ENCODE results near the gene UBR2. TPM values are rescaled to one million over a fixed set of nuclear protein-coding genes. Genes with fewer than 3 reads are reported as not detected.
"Not testable (repeated sequence)": the region's sequence is repeated elsewhere in the genome, so short reads cannot be mapped to it uniquely, and the experiment has no call there.

UBR2 gene
- total and polyA plus RNA-seq, 2 donors, result 13.0 to 48.1 TPM

- DNase-seq (ENCODE audit: extremely low spot score), result no peak
- Histone ChIP-seq H3K4me1 (ENCODE audit: insufficient read depth) (no peaks in the 10 kb centered on the region), H3K4me3 (ENCODE audit: low read depth, low read length) (no peak within 1 kb of the TSS), H3K36me3 (ENCODE audit: insufficient read depth) (no peaks in the 10 kb centered on the region), H3K27ac (ENCODE audit: low read depth) (no peak within 1 kb of the TSS)
- 94% methylated on average over 6 of the region's 6 CpGs for WGBS
Measured at GRCh38 chr6:42722497-42722896, 158.7 kb downstream of the UBR2 start, which contains the start of gene PRPH2. Gene PRPH2 (minus strand): TSS chr6:42722597. CDS start chr6:42722334, 263 bp downstream.

- Histone ChIP-seq H3K4me3 (ENCODE audit: low read depth, low read length) (no peak overlapping the region), H3K36me3 (ENCODE audit: insufficient read depth) (no peaks in the 10 kb centered on the region), H3K4me1 (ENCODE audit: insufficient read depth) (no peaks in the 10 kb centered on the region), H3K27ac (ENCODE audit: low read depth) (no peak overlapping the region)
- no peak for DNase-seq (ENCODE audit: extremely low spot score)
Measured at GRCh38 chr6:42724825-42725224, 161.0 kb downstream of the UBR2 start.

GRCh38 chr6:42726026-42726425 is 162.2 kb downstream of the UBR2 start:
- H3K36me3 ChIP-seq (ENCODE audit: insufficient read depth), result no peaks in the 10 kb centered on the region

GRCh38 chr6:42726485-42727086 is 162.8 kb downstream of the UBR2 start:
- Histone ChIP-seq H3K4me1 (ENCODE audit: insufficient read depth) (no peaks in the 10 kb centered on the region), H3K4me3 (ENCODE audit: low read depth, low read length) (peak overlapping the region; percentile 49), H3K36me3 (ENCODE audit: insufficient read depth) (no peaks in the 10 kb centered on the region), H3K27ac (ENCODE audit: low read depth) (peak overlapping the region; percentile 53)
- DNase-seq (ENCODE audit: extremely low spot score), result peak; percentile 69
- WGBS, result 1% methylated on average over 14 of the region's 14 CpGs

More at GRCh38 chr6:42726026-42726425, 162.2 kb downstream of the UBR2 start:
- Histone ChIP-seq H3K27ac (ENCODE audit: low read depth) (no peak overlapping the region), H3K4me1 (ENCODE audit: insufficient read depth) (no peaks in the 10 kb centered on the region), H3K4me3 (ENCODE audit: low read depth, low read length) (no peak overlapping the region)
- no peak for DNase-seq (ENCODE audit: extremely low spot score)

- peak overlapping the region; percentile 61 for H3K27ac ChIP-seq (ENCODE audit: low read depth)
- no peaks in the 10 kb centered on the region for H3K4me1 ChIP-seq (ENCODE audit: insufficient read depth)
- WGBS, result 14% methylated on average over 52 of the region's 52 CpGs
- H3K36me3 ChIP-seq (ENCODE audit: insufficient read depth), result no peaks in the 10 kb centered on the region
- H3K4me3 ChIP-seq (ENCODE audit: low read depth, low read length), result peak overlapping the region; percentile 49
- no peak for DNase-seq (ENCODE audit: extremely low spot score)
Measured at GRCh38 chr6:42727087-42727611, 163.3 kb downstream of the UBR2 start.

- Histone ChIP-seq H3K4me1 (ENCODE audit: insufficient read depth) (no peaks in the 10 kb centered on the region), H3K27ac (ENCODE audit: low read depth) (peak overlapping the region; percentile 61), H3K36me3 (ENCODE audit: insufficient read depth) (no peaks in the 10 kb centered on the region), H3K4me3 (ENCODE audit: low read depth, low read length) (peak overlapping the region; percentile 49)
- 53% methylated on average over 22 of the region's 22 CpGs for WGBS
- no peak for DNase-seq (ENCODE audit: extremely low spot score)
Measured at GRCh38 chr6:42727627-42728026, 163.8 kb downstream of the UBR2 start.

GRCh38 chr6:42729731-42730130 is 165.9 kb downstream of the UBR2 start:
- Histone ChIP-seq H3K4me3 (ENCODE audit: low read depth, low read length) (no peak overlapping the region), H3K4me1 (ENCODE audit: insufficient read depth) (no peaks in the 10 kb centered on the region), H3K36me3 (ENCODE audit: insufficient read depth) (no peaks in the 10 kb centered on the region), H3K27ac (ENCODE audit: low read depth) (no peak overlapping the region)
- DNase-seq (ENCODE audit: extremely low spot score), result no peak
- WGBS, result 48% methylated on average over 3 of the region's 3 CpGs

GRCh38 chr6:42733867-42734481 is 170.1 kb downstream of the UBR2 start:
- DNase-seq (ENCODE audit: extremely low spot score); H3K27ac ChIP-seq (ENCODE audit: low read depth); H3K4me1 ChIP-seq (ENCODE audit: insufficient read depth); H3K36me3 ChIP-seq (ENCODE audit: insufficient read depth); H3K4me3 ChIP-seq (ENCODE audit: low read depth, low read length): not testable (repeated sequence)
- WGBS, result 72% methylated on average over 13 of the region's 13 CpGs

GRCh38 chr6:42735976-42736375 is 172.1 kb downstream of the UBR2 start:
- WGBS, result 90% methylated on average over 3 of the region's 3 CpGs
- Histone ChIP-seq H3K27ac (ENCODE audit: low read depth) (no peak overlapping the region), H3K4me1 (ENCODE audit: insufficient read depth) (no peaks in the 10 kb centered on the region), H3K4me3 (ENCODE audit: low read depth, low read length) (no peak overlapping the region), H3K36me3 (ENCODE audit: insufficient read depth) (no peaks in the 10 kb centered on the region)
- DNase-seq (ENCODE audit: extremely low spot score), result no peak

GRCh38 chr6:42740725-42741124 is 176.9 kb downstream of the UBR2 start:
- H3K4me3 ChIP-seq (ENCODE audit: low read depth, low read length), result no peak overlapping the region
- no peak overlapping the region for H3K27ac ChIP-seq (ENCODE audit: low read depth)
- 57% methylated on average over 3 of the region's 3 CpGs for WGBS
- no peaks in the 10 kb centered on the region for H3K4me1 ChIP-seq (ENCODE audit: insufficient read depth)
- no peaks in the 10 kb centered on the region for H3K36me3 ChIP-seq (ENCODE audit: insufficient read depth)
- DNase-seq (ENCODE audit: extremely low spot score), result no peak

GRCh38 chr6:42742116-42742894 is 178.5 kb downstream of the UBR2 start:
- no peak overlapping the region for H3K27ac ChIP-seq (ENCODE audit: low read depth)
- no peak overlapping the region for H3K4me3 ChIP-seq (ENCODE audit: low read depth, low read length)
- no peaks in the 10 kb centered on the region for H3K36me3 ChIP-seq (ENCODE audit: insufficient read depth)
- no peaks in the 10 kb centered on the region for H3K4me1 ChIP-seq (ENCODE audit: insufficient read depth)
- 75% methylated on average over 5 of the region's 5 CpGs for WGBS
- no peak for DNase-seq (ENCODE audit: extremely low spot score)

Measured in urinary bladder (tissue), 4 donors.